ENCODE data around the gene NEU4.

GRCh38 chr2:241794250-241794823 lies 14.7 kb upstream of the NEU4 start:
- TF ChIP-seq, protein P1, sequence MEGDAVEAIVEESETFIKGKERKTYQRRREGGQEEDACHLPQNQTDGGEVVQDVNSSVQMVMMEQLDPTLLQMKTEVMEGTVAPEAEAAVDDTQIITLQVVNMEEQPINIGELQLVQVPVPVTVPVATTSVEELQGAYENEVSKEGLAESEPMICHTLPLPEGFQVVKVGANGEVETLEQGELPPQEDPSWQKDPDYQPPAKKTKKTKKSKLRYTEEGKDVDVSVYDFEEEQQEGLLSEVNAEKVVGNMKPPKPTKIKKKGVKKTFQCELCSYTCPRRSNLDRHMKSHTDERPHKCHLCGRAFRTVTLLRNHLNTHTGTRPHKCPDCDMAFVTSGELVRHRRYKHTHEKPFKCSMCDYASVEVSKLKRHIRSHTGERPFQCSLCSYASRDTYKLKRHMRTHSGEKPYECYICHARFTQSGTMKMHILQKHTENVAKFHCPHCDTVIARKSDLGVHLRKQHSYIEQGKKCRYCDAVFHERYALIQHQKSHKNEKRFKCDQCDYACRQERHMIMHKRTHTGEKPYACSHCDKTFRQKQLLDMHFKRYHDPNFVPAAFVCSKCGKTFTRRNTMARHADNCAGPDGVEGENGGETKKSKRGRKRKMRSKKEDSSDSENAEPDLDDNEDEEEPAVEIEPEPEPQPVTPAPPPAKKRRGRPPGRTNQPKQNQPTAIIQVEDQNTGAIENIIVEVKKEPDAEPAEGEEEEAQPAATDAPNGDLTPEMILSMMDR (IDR thresholded peaks at IDR 0.05): no peak
- TF ChIP-seq TCF7L2 (IDR thresholded peaks at IDR 0.05; ENCODE audit: low read depth, low read length) (no peak), REST (IDR thresholded peaks at IDR 0.05; ENCODE audit: insufficient read depth in 1 of 2, low read depth in 2 of 2, low read length in 1 of 2) (no peak), POLR2AphosphoS5 (IDR thresholded peaks at IDR 0.05; ENCODE audit: low read depth, low read length) (no peak)

Data from Panc1 (cell line).